Thymus (tissue), 11 donors: ENCODE data around the gene HECTD4. TPM values are rescaled to one million over a fixed set of nuclear protein-coding genes. Genes with fewer than 3 reads are reported as not detected.

Experiments
- DNase-seq, 9 donors: peaks; one replicate each; pipeline ENCODE4 v3.0.0-alpha.2; 2013; ENCODE audit warnings: low spot score in 9 of 9, low read depth in 6 of 9, missing footprints in 1 of 9
- H3K27ac ChIP-seq, 2 donors: one replicate each; pipeline ENCODE4 v1.5.1; 2013; ENCODE audit warnings: control low read depth in 1 of 2, low read depth in 1 of 2, low read length in 1 of 2, mild to moderate bottlenecking in 1 of 2, moderate library complexity in 1 of 2
- H3K27me3 ChIP-seq, 2 donors: one replicate each; pipeline ENCODE4 v1.5.1; 2013; ENCODE audit warnings: low read length in 1 of 2; ENCODE audit not compliant: control insufficient read depth in 2 of 2, insufficient read depth in 1 of 2
- H3K36me3 ChIP-seq, 2 donors: one replicate each; pipeline ENCODE4 v1.5.1; 2013; ENCODE audit warnings: low read length in 1 of 2, mild to moderate bottlenecking in 1 of 2, moderate library complexity in 1 of 2; ENCODE audit not compliant: control insufficient read depth in 2 of 2, insufficient read depth in 2 of 2
- H3K4me1 ChIP-seq, 2 donors: one replicate each; pipeline ENCODE4 v1.5.1; 2013; ENCODE audit warnings: low read length in 2 of 2; ENCODE audit not compliant: control insufficient read depth in 2 of 2, insufficient read depth in 2 of 2
- H3K4me3 ChIP-seq, 2 donors: one replicate each; pipeline ENCODE4 v1.5.1; 2013; ENCODE audit warnings: low read length in 2 of 2, control low read depth in 1 of 2, mild to moderate bottlenecking in 1 of 2
- H3K9me3 ChIP-seq, 2 donors: one replicate each; pipeline ENCODE4 v1.5.1; 2013; ENCODE audit warnings: low read length in 1 of 2, mild to moderate bottlenecking in 1 of 2; ENCODE audit not compliant: control insufficient read depth in 2 of 2, insufficient read depth in 1 of 2
- WGBS: extraction: QIAGEN DNeasy Blood & Tissue Kit; methylation state at CpG from one replicate; pipeline ENCODE4 v1.1.7; 2013; 5-methylcytosine and 5-hydroxymethylcytosine counted together
- polyA plus RNA-seq: library from polyadenylated mRNA; stranded (reverse); fragments of 200-250 nt; gene quantifications from one replicate; pipeline ENCODE4 v1.2.3, GENCODE V29; 2013
- total RNA-seq: library from RNA; stranded (reverse); fragments of 120-200 nt; gene quantifications from one replicate; pipeline ENCODE4 v1.2.4, GENCODE V29; 2013
- donor health status: healthy.

HECTD4 gene
- total and polyA plus RNA-seq, 2 donors: 9.6 to 19.3 TPM

DNA sequence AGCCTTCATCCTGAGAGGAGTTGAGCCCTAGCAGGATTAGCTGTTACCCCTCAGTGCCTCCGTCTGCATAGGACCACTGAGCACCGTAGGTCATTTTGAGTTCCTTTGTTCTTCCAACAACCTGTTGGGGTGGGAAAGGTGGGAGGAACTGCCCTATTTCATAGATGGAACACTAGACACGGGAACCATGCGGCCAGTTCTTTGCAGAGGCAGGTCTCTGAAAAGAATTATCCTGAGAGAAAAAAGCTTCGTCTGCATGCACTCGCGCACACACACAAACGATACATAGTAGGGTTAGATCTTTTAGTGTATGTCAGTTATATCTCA, 228.4 kb downstream of the HECTD4 start:
- H3K27ac ChIP-seq: no peak overlapping the region
- WGBS: 98% methylated on average over 8 of the region's 8 CpGs
- no peaks in the 10 kb centered on the region for H3K4me1 ChIP-seq
- peaks cover 1 to 6% of the 10 kb centered on the region in 2 donors for H3K9me3 ChIP-seq
- H3K4me3 ChIP-seq: no peak overlapping the region
- peaks cover 51 to 54% of the 10 kb centered on the region in 2 donors for H3K36me3 ChIP-seq
- H3K27me3 ChIP-seq: no peaks in the 10 kb centered on the region
- no peak for DNase-seq

DNA sequence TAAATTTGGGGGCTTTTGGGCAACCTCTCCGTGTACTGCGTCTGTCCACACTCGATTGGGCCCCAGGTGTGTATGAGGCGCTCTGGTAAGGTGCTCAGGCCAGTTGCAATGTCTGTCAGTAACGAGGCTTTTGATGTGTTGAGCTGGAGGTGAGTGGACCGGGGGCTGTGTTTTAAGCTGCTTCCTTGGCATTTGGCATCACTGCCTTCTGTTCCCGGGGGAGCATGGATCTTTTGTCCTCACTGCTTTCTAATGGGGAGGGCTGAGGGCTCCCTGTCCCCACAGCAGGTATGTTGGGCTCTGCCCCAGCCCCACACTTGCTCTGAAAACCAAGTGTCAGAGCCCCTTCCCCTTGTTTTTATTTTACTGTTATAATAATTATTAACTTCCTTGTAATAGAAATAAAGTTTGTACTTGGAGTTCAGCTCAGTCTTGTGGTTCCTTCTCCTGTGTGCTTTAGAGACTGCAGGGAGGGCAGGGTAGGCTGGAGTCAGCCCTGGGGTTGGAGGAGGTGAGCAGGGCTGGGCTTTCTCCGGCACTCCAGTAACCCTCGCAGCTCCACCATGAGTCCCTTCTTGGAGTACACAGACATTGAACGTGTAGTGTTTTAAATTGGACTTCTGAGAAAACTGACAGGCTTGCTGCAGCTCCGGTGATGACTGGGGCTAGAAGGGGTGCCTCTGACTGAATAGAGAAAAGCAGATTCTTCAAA, 228.9 kb downstream of the HECTD4 start:
- Histone ChIP-seq H3K36me3 (peaks cover 54 to 56% of the 10 kb centered on the region in 2 donors), H3K4me3 (no peak overlapping the region)

DNA sequence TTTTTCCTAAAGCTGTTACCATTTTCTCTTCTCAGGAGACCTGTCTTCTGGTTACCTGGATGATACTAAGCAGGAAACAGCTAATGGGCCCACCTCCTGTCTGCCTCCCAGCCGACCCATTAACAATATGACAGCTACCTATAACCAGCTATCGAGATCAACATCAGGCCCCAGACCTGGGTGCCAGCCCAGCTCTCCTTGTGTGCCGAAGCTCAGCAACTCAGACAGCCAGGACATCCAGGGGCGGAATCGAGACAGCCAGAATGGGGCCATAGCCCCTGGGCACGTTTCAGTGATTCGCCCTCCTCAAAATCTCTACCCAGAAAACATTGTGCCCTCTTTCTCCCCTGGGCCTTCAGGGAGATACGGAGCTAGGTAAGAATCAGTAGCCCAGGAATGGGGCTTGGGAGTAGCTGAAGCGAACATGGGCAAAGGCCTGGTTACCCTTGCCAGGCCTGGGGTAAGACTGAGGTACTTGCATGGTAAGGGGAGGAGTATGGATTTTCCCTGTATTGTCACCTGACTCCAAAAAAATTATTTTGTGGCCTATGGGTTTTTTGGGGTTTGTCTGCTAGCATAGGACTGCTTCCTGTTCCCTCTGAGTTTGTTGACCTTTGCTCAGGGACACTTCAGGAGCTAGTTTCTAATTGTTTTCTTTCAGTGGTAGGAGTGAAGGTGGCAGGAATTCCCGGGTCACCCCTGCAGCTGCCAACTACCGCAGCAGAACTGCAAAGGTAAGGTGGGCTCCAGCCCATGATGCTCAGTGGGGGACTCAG, 230.3 kb downstream of the HECTD4 start:
- DNase-seq: no peak
- H3K9me3 ChIP-seq: no peaks in the 10 kb centered on the region
- no peak overlapping the region for H3K27ac ChIP-seq

More for the DNA sequence above, 228.9 kb downstream of the HECTD4 start:
- WGBS: 96% methylated on average over 11 of the region's 11 CpGs
- no peak overlapping the region for H3K27ac ChIP-seq
- H3K4me1 ChIP-seq: no peaks in the 10 kb centered on the region
- H3K27me3 ChIP-seq: no peaks in the 10 kb centered on the region
- peaks cover 0 to under 1% of the 10 kb centered on the region in 2 donors for H3K9me3 ChIP-seq
- DNase-seq: no peak

DNA sequence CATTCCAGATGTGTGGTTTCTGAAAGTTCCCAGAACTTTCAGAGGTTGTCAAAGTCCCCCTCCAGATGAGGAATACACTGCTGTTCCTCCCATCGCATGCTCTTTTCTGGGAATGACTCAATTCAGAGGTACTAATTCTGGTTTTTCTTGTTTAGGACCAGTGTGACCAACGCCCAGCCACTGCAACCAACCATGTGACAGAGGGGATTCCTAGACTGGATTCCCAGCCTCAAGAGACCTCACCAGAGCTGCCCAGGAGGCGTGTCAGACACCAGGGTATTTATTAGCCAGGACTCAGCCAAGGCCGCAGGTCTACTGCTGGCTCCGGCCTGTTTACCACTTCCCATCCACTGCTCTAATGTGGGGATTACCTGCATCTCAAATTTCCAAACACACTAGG, 232.6 kb downstream of the HECTD4 start:
- peaks cover 79 to 84% of the 10 kb centered on the region in 2 donors for H3K36me3 ChIP-seq
- no peaks in the 10 kb centered on the region for H3K4me1 ChIP-seq
- WGBS: 96% methylated on average over 5 of the region's 5 CpGs
- no peak overlapping the region for H3K4me3 ChIP-seq
- DNase-seq: no peak
- H3K27me3 ChIP-seq: no peaks in the 10 kb centered on the region
- H3K9me3 ChIP-seq: no peaks in the 10 kb centered on the region
- H3K27ac ChIP-seq: no peak overlapping the region

More for the DNA sequence above, 230.3 kb downstream of the HECTD4 start:
- Histone ChIP-seq H3K27me3 (no peaks in the 10 kb centered on the region), H3K36me3 (peaks cover 63 to 65% of the 10 kb centered on the region in 2 donors), H3K4me1 (no peaks in the 10 kb centered on the region), H3K4me3 (no peak overlapping the region)
- 99% methylated on average over 11 of the region's 11 CpGs for WGBS

DNA sequence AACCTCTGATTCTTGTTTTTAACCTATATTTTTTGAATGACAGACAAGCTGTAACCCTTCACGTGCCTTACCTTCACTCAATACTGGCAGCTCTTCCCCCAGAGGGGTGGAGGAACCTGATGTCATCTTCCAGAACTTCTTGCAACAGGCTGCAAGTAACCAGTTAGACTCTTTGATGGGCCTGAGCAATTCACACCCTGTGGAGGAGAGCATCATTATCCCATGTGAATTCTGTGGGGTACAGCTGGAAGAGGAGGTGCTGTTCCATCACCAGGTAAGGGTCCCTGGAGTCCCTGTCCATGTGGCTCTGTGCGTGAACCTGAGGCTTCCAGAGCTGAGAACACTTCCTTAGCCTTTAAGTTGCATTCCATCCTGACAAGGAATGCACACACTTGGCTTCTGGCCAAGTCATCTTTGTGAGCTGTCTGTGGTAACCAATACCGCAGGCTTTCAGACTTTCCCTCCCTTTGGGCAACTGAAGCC, 234.2 kb downstream of the HECTD4 start:
- Histone ChIP-seq H3K27ac (peak overlapping the region in 1 of 2 donors; percentile 5), H3K4me3 (no peak overlapping the region), H3K36me3 (peaks cover 78 to 83% of the 10 kb centered on the region in 2 donors), H3K4me1 (no peaks in the 10 kb centered on the region), H3K9me3 (no peaks in the 10 kb centered on the region), H3K27me3 (no peaks in the 10 kb centered on the region)
- no peak for DNase-seq
- WGBS: 97% methylated on average over 3 of the region's 3 CpGs

DNA sequence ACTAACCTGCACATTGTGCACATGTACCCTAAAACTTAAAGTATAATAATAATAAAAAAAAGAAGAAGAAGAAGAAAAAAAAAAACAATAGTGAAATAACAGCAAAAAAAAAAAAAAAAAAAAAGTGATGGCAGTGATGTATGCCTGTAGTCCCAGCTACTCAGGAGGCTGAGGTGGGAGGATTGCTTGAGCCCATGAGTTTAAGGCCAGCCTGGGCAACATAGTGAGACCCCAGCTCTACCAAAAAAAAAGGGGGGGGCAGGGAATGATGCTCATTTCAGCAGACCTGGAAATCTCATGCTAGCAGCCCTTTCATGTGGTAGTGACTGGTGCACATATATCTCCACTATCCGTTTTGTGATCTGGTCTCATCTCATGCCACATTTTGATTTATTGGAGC, 236.1 kb downstream of the HECTD4 start:
- no peak for DNase-seq
- WGBS: 91% methylated on average over 1 of the region's 1 CpG
- H3K9me3 ChIP-seq: no peaks in the 10 kb centered on the region

DNA sequence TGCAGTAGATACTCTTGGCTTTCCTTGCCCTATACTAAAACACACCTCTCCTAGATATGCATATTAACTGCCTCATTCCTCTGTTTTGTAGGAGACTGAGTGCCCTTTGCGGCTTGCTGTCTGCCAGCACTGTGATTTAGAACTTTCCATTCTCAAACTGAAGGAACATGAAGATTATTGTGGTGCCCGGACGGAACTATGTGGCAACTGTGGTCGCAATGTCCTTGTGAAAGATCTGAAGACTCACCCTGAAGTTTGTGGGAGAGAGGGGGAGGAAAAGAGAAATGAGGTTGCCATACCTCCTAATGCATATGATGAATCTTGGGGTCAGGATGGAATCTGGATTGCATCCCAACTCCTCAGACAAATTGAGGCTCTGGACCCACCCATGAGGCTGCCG, 241.5 kb downstream of the HECTD4 start:
- H3K36me3 ChIP-seq: peaks cover 69 to 75% of the 10 kb centered on the region in 2 donors
- no peaks in the 10 kb centered on the region for H3K27me3 ChIP-seq
- no peaks in the 10 kb centered on the region for H3K9me3 ChIP-seq
- no peak for DNase-seq
- H3K27ac ChIP-seq: no peak overlapping the region
- H3K4me1 ChIP-seq: no peaks in the 10 kb centered on the region
- no peak overlapping the region for H3K4me3 ChIP-seq
- WGBS: 95% methylated on average over 5 of the region's 5 CpGs

More for the DNA sequence above, 236.1 kb downstream of the HECTD4 start:
- Histone ChIP-seq H3K27me3 (no peaks in the 10 kb centered on the region), H3K4me3 (no peak overlapping the region), H3K27ac (no peak overlapping the region), H3K36me3 (peaks cover 72 to 75% of the 10 kb centered on the region in 2 donors), H3K4me1 (no peaks in the 10 kb centered on the region)

DNA sequence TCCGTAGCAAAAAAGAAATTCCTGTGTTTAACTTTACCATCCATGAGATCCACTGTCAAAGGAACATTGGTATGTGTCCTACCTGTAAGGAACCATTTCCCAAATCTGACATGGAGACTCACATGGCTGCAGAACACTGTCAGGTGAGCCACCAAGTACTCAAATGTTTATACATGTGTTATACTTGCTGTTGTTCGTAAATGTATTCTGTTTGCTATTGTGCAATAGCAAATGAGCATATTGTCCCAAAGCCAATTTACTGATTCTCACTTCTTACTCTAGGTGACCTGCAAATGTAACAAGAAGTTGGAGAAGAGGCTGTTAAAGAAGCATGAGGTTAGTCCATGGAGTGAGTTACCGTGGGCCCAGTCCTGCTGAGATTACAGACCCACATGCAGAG, 247.5 kb downstream of the HECTD4 start:
- DNase-seq: no peak
- Histone ChIP-seq H3K27me3 (no peaks in the 10 kb centered on the region), H3K36me3 (peaks cover 36 to 42% of the 10 kb centered on the region in 2 donors), H3K9me3 (no peaks in the 10 kb centered on the region), H3K4me3 (no peak overlapping the region), H3K27ac (no peak overlapping the region), H3K4me1 (peaks cover 4 to 5% of the 10 kb centered on the region in 2 donors)
- 99% methylated on average over 3 of the region's 3 CpGs for WGBS

DNA sequence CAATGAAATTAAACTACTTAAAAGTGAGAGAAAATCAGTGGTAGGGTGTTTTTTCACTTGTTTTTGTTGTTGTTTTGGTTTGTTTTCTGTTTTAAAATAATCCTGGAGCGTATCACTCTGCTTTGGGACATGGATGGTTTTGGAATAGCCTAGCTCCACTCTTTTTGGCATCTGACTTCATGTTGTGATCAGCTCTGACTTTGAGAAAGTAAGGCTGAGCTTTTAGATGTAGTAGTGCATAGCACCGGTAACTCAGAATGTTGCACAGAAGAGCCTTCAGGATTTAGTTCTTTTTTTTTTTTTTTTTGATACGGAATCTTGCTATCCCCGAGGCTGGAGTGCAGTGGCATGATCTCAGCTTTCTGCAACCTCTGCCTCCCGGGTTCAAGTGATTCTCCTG, 248.8 kb downstream of the HECTD4 start:
- H3K36me3 ChIP-seq: peaks cover 31 to 32% of the 10 kb centered on the region in 2 donors

More for the DNA sequence above, 248.8 kb downstream of the HECTD4 start:
- Histone ChIP-seq H3K9me3 (no peaks in the 10 kb centered on the region), H3K4me1 (peaks cover 4 to 8% of the 10 kb centered on the region in 2 donors), H3K27ac (no peak overlapping the region), H3K4me3 (no peak overlapping the region), H3K27me3 (no peaks in the 10 kb centered on the region)
- no peak for DNase-seq
- 98% methylated on average over 5 of the region's 5 CpGs for WGBS
